Mesodermal cell (in vitro differentiated cells): ENCODE data around the gene CD8B.
"Not testable (repeated sequence)": the region's sequence is repeated elsewhere in the genome, so short reads cannot be mapped to it uniquely, and the experiment has no call there.

Experiments
- H3K27ac ChIP-seq: 2 replicates; pipeline ENCODE4 v1.7.0; 2013; ENCODE audit warnings: mild to moderate bottlenecking, low read depth, low read length, moderate library complexity; ENCODE audit not compliant: severe bottlenecking
- H3K36me3 ChIP-seq: 2 replicates; pipeline ENCODE4 v1.7.1; 2013; ENCODE audit warnings: mild to moderate bottlenecking, low read length, moderate library complexity; ENCODE audit not compliant: control insufficient read depth, insufficient read depth
- H3K4me1 ChIP-seq: one replicate; pipeline ENCODE4 v1.7.1; 2013; ENCODE audit warnings: mild to moderate bottlenecking, low read length; ENCODE audit not compliant: insufficient read depth, control insufficient read depth, poor library complexity, severe bottlenecking
- H3K4me3 ChIP-seq: 2 replicates; pipeline ENCODE4 v1.7.0; 2013; ENCODE audit warnings: low read length, control low read depth, mild to moderate bottlenecking; ENCODE audit not compliant: insufficient read depth, poor library complexity, severe bottlenecking; ENCODE audit errors: extremely low read depth
- H3K9me3 ChIP-seq: 2 replicates; pipeline ENCODE4 v1.7.1; 2013; ENCODE audit warnings: mild to moderate bottlenecking, low read length, moderate library complexity; ENCODE audit not compliant: control insufficient read depth
- WGBS, 2 experiments: methylation state at CpG; one replicate each; pipeline ENCODE4 v1.1.5; 2013; ENCODE audit warnings: missing lambda C conversion rate in 2 of 2; ENCODE audit not compliant: insufficient coverage in 2 of 2; 5-methylcytosine and 5-hydroxymethylcytosine counted together

CD8B gene

DNA sequence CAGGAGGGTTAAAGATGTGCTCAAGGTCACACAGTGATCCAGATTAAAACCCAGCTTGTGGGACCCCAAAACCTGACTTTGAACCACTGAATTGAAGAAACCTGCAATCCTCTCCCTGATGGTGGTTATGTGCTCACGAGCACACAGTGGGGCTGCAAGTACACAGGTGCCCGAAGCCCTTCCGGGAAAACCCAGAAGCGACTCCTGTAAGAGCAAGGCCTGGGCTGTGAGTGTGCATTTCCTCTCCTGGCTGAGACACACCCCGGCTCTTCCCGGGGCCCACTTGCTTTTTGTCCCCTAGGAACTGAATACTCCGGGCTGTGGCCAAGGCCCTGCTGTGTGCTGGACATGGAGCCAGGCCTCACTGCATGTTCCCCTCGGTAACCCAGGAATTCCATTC lies 1.1 kb downstream of the CD8B start:
- WGBS, 2 experiments, result 93 to 96% methylated on average over 4 to 5 of the region's 8 CpGs
- H3K4me3 ChIP-seq, H3K4me1 ChIP-seq, H3K9me3 ChIP-seq, H3K36me3 ChIP-seq, H3K27ac ChIP-seq: not testable (repeated sequence)

GRCh38 chr2:86857688-86858087 lies 4.0 kb downstream of the CD8B start:
- H3K27ac ChIP-seq, H3K4me3 ChIP-seq, H3K36me3 ChIP-seq, H3K9me3 ChIP-seq, H3K4me1 ChIP-seq: not testable (repeated sequence)
- WGBS, 2 experiments, result 89 to 93% methylated on average over 4 of the region's 5 CpGs

DNA sequence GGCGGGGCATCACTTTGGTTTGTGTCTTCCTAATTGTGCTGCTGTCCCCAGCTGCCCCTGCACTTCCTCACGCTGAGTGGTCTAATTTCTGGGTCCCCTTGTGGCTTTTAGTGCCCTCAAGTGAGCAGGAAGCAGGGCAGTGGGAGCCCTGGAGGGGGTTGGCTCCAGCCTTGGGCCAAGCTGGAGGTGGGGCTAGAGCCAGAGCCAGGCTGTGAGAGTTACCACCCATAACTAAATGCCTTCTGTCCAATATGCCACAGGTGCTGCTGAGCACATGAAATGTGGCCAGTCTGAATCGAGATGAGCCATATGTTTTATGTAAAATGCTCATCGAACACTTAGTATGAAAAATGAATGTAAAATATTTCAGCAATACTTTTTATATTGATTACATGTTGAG lies 5.2 kb downstream of the CD8B start:
- H3K27ac ChIP-seq, H3K4me3 ChIP-seq, H3K4me1 ChIP-seq, H3K36me3 ChIP-seq, H3K9me3 ChIP-seq: not testable (repeated sequence)
- WGBS, 2 experiments, result no CpG with 5 or more reads among the region's 4 CpGs

DNA sequence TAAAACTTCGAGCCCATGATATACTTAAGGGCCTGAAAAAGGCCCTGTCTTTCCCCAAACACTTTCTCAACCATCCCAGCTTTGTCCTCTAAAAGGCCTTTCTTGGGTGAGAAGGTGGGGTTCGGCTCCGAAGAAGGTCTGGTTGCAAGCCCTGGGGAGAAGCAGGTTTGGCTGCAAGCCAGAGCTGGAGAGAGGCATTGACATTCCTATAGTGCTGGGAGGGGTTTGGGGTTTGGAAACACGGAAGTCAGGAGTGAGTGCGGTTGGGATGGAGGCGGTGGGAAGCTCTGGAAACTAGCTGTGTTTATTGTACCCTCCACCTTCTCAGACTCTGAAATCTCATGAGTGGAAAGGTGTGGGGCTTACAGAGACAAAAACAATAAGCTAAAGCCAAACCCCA lies 5.7 kb downstream of the CD8B start:
- WGBS, 2 experiments, result 60% methylated on average over 2 of the region's 6 CpGs; no CpG with 5 or more reads in 1 of the 2 experiments
- not testable (repeated sequence) for H3K36me3 ChIP-seq, H3K4me1 ChIP-seq, H3K9me3 ChIP-seq, H3K4me3 ChIP-seq, H3K27ac ChIP-seq

DNA sequence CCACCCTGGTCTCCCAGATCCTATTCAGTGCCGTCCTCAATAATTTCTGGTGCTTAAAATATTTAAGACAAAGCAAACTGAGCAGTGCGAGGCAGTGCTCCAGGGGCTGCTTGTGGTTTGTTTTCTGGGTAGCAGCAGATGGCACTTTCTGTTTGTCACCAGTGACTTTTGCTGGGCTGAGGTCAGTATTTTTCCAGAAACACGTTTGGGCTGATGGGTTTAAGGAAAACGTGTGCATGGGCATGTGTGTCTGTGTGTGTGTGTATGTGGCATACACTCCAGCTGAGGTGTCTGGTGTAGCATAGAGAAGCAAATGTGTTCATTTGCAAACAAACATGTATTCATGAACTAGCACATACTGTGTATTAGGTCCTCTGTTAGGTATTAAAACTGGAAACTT lies 10.1 kb downstream of the CD8B start:
- H3K4me3 ChIP-seq, H3K9me3 ChIP-seq, H3K36me3 ChIP-seq, H3K4me1 ChIP-seq, H3K27ac ChIP-seq: not testable (repeated sequence)
- WGBS, 2 experiments, result 57% methylated on average over 1 of the region's 4 CpGs; no CpG with 5 or more reads in 1 of the 2 experiments

- not testable (repeated sequence) for H3K36me3 ChIP-seq, H3K4me3 ChIP-seq, H3K9me3 ChIP-seq, H3K27ac ChIP-seq, H3K4me1 ChIP-seq
- WGBS, 2 experiments, result 77 to 100% methylated on average over 1 to 2 of the region's 6 CpGs
Measured at GRCh38 chr2:86842607-86843234, 19.0 kb downstream of the CD8B start.

GRCh38 chr2:86841330-86841729 lies 20.4 kb downstream of the CD8B start:
- not testable (repeated sequence) for H3K4me3 ChIP-seq
- 80% methylated on average over 2 of the region's 8 CpGs; no CpG with 5 or more reads in 1 of the 2 experiments for WGBS, 2 experiments

DNA sequence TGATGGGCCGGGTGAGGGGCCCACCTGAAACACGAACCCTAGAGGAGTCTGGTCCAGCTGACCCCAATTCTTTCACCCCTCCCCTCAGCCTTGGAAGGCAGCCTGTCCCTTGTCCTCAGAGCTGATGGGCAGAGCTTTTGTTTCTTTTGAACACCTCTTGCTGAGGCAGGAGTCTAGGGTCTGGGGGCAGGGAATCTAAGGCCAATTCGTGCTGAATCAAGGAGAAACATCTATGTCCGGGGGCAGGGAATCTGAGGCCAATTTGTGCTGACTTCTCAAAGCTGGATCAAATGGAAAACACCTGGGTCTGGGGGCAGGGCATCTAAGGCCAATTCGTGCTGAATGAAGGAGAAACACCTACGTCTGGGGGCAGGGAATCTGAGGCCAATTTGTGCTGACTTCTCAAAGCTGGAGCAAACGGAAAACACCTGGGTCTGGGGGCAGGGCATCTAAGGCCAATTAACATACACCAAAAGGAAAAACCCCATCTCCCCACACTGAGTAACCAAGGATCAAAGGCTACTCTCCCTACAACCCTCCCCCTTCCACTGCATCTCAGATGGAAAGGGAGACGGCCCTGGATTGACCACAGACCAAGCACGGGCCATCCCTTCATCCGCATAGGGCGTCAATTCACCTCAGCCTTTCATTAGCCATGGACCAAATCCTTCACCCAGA lies 21.7 kb downstream of the CD8B start:
- WGBS, 2 experiments, result 60 to 69% methylated on average over 3 to 4 of the region's 11 CpGs
- H3K36me3 ChIP-seq, H3K4me3 ChIP-seq, H3K4me1 ChIP-seq, H3K27ac ChIP-seq, H3K9me3 ChIP-seq: not testable (repeated sequence)

More at GRCh38 chr2:86841330-86841729, 20.4 kb downstream of the CD8B start:
- H3K4me1 ChIP-seq, H3K27ac ChIP-seq, H3K9me3 ChIP-seq, H3K36me3 ChIP-seq: not testable (repeated sequence)

DNA sequence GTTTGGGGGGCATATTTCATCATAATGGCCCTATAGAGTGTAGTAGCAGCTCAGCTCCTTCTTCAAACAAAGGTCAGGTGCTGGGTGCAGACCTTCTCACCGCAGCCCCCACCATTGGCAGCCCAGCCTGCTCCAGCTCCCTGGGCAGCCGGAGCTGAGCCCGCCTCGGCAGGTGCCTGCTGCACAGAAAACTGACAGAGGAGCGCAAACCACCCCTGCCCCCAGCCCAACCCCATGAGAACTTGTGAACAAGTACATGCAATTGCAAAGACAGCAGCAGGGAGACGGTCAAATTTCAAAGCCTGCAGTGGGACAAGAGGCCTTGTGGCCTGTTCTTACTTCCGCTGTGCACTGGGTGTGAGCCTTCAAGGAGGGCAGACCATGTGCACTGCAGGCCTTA lies 22.2 kb downstream of the CD8B start:
- not testable (repeated sequence) for H3K4me1 ChIP-seq, H3K27ac ChIP-seq, H3K36me3 ChIP-seq, H3K9me3 ChIP-seq, H3K4me3 ChIP-seq
- WGBS, 2 experiments, result 78 to 80% methylated on average over 2 to 3 of the region's 7 CpGs

DNA sequence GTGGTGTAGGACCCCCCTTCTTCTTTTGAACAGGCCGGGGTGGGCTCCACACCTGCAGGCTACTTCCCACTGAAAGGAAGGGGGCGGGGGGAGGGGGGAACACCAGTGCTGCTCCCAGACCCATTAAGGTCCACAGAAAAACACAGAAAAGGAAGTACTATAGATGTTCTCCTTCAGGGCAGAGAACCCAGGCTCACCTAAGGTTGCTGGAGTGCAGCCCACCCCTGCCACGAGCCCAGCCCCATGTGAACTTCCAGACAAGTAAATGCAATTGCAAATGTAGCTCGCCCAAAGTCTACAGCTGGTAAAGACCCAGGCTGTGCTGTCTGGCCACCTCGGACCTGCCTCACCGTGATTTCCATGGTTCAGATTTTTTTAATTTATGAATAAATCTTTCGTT lies 24.0 kb downstream of the CD8B start:
- not testable (repeated sequence) for H3K4me1 ChIP-seq, H3K36me3 ChIP-seq, H3K9me3 ChIP-seq, H3K4me3 ChIP-seq, H3K27ac ChIP-seq
- no CpG with 5 or more reads among the region's 7 CpGs for WGBS, 2 experiments

DNA sequence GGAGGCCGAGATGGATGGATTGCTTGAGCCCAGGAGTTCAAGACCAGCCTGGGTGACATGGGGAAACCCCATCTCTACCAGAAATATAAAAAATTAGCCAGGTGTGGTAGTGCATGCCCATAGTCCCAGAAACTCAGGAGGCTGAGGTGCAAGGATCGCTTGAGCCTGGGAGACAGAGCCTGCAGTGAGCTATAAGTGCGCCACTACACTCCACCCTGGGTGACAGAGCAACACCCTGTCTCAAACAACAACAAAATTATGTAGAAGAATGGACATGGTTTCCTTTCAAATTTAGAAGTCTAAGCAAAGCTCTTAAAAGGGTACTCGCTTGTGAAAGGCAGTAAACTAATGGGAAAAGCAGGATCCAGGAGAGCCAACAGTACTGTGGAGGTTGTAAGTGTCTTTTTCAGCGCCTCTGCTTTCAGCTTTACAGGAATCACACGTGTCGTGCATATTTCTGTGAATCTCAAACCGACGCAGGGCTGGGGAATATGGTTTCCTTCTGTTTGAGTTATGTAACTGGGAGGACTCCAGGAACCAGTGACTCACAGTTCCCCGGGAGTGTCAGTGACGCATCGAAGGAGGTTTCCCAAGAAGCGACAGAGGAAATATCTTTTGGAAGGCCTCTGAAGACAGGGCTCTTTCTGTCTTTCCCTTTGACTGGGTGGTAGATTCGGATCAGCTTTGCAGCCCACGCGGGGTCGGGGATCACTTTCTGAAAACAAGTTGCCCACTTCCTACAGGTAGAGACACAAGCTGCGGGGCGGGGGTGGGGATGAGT lies 24.6 kb downstream of the CD8B start:
- H3K4me1 ChIP-seq, H3K9me3 ChIP-seq, H3K36me3 ChIP-seq, H3K27ac ChIP-seq, H3K4me3 ChIP-seq: not testable (repeated sequence)
- whole genome bisulfite sequencing, 2 experiments, result 46 to 65% methylated on average over 5 of the region's 19 CpGs
